ENCODE results near the gene MLPH.

The MLPH gene

GRCh38 chr2:237488901-237489860 is 2.1 kb downstream of the MLPH start:
- no peak for DNase-seq (ENCODE audit: extremely low spot score)
- ChIA-PET POLR2A (no interaction called here), CTCF (no interaction called here)
- TF ChIP-seq LEF1 (IDR thresholded peaks at IDR 0.05; ENCODE audit: borderline replicate concordance) (no peak), ZNF384 (IDR thresholded peaks at IDR 0.05) (no peak), CTBP1 (IDR thresholded peaks at IDR 0.05; ENCODE audit: borderline replicate concordance) (no peak), FOXA1 (IDR thresholded peaks at IDR 0.05) (no peak), ELF4 (IDR thresholded peaks at IDR 0.05) (no peak)

GRCh38 chr2:237490009-237490711 is 3.1 kb downstream of the MLPH start:
- CTCF ChIA-PET, result no interaction called here
- POLR2A ChIA-PET, result no interaction called here
- DNase-seq (ENCODE audit: extremely low spot score), result no peak
- no peak for TF ChIP-seq ELF4 (IDR thresholded peaks at IDR 0.05)
- no peak for TF ChIP-seq ZNF384 (IDR thresholded peaks at IDR 0.05)
- TF ChIP-seq ARNT (IDR thresholded peaks at IDR 0.05), result no peak
- no peak for TF ChIP-seq FOXM1 (IDR thresholded peaks at IDR 0.05; ENCODE audit: borderline replicate concordance)
- TF ChIP-seq BHLHE40 (IDR thresholded peaks at IDR 0.05; ENCODE audit: borderline replicate concordance), result no peak
- TF ChIP-seq L3MBTL2 (conservative IDR thresholded peaks at IDR 0.05), result no peak
- no peak for TF ChIP-seq CTBP1 (IDR thresholded peaks at IDR 0.05; ENCODE audit: borderline replicate concordance)
- no peak for TF ChIP-seq FOXA1 (IDR thresholded peaks at IDR 0.05)
- no peak for TF ChIP-seq FOXK2 (IDR thresholded peaks at IDR 0.05)
- TF ChIP-seq LEF1 (IDR thresholded peaks at IDR 0.05; ENCODE audit: borderline replicate concordance), result no peak
- no peak for TF ChIP-seq TARDBP (IDR thresholded peaks at IDR 0.05)
- no peak for TF ChIP-seq PKNOX1 (IDR thresholded peaks at IDR 0.05)
- TF ChIP-seq SUZ12 (IDR thresholded peaks at IDR 0.05), result no peak
- TF ChIP-seq HDGF (IDR thresholded peaks at IDR 0.05; ENCODE audit: borderline replicate concordance), result no peak
- TF ChIP-seq SP1 (IDR thresholded peaks at IDR 0.05), result no peak

- ChIA-PET CTCF (no interaction called here), POLR2A (no interaction called here)
- TF ChIP-seq NFRKB (IDR thresholded peaks at IDR 0.05), result no peak
- no peak for TF ChIP-seq CTBP1 (IDR thresholded peaks at IDR 0.05; ENCODE audit: borderline replicate concordance)
- TF ChIP-seq ARNT (IDR thresholded peaks at IDR 0.05), result no peak
- TF ChIP-seq TARDBP (IDR thresholded peaks at IDR 0.05), result no peak
- TF ChIP-seq FOXA1 (IDR thresholded peaks at IDR 0.05), result no peak
- no peak for TF ChIP-seq L3MBTL2 (conservative IDR thresholded peaks at IDR 0.05)
- no peak for TF ChIP-seq ELF4 (IDR thresholded peaks at IDR 0.05)
- TF ChIP-seq FOXK2 (IDR thresholded peaks at IDR 0.05), result no peak
- no peak for TF ChIP-seq PKNOX1 (IDR thresholded peaks at IDR 0.05)
- no peak for TF ChIP-seq ZNF384 (IDR thresholded peaks at IDR 0.05)
- TF ChIP-seq SUZ12 (IDR thresholded peaks at IDR 0.05), result no peak
- TF ChIP-seq HDGF (IDR thresholded peaks at IDR 0.05; ENCODE audit: borderline replicate concordance), result no peak
- TF ChIP-seq LEF1 (IDR thresholded peaks at IDR 0.05; ENCODE audit: borderline replicate concordance), result no peak
- no peak for TF ChIP-seq BHLHE40 (IDR thresholded peaks at IDR 0.05; ENCODE audit: borderline replicate concordance)
- no peak for DNase-seq (ENCODE audit: extremely low spot score)
Measured at GRCh38 chr2:237490795-237491194, 3.7 kb downstream of the MLPH start.

- DNase-seq (ENCODE audit: extremely low spot score), result no peak
- TF ChIP-seq L3MBTL2 (conservative IDR thresholded peaks at IDR 0.05), result no peak
- no peak for TF ChIP-seq FOXA1 (IDR thresholded peaks at IDR 0.05)
- no peak for TF ChIP-seq LEF1 (IDR thresholded peaks at IDR 0.05; ENCODE audit: borderline replicate concordance)
- TF ChIP-seq BHLHE40 (IDR thresholded peaks at IDR 0.05; ENCODE audit: borderline replicate concordance), result no peak
- TF ChIP-seq NFRKB (IDR thresholded peaks at IDR 0.05), result no peak
- no peak for TF ChIP-seq HDGF (IDR thresholded peaks at IDR 0.05; ENCODE audit: borderline replicate concordance)
- TF ChIP-seq ELF4 (IDR thresholded peaks at IDR 0.05), result no peak
- no peak for TF ChIP-seq ARNT (IDR thresholded peaks at IDR 0.05)
- TF ChIP-seq PKNOX1 (IDR thresholded peaks at IDR 0.05), result no peak
- no peak for TF ChIP-seq ZNF384 (IDR thresholded peaks at IDR 0.05)
- no peak for TF ChIP-seq SUZ12 (IDR thresholded peaks at IDR 0.05)
- TF ChIP-seq FOXK2 (IDR thresholded peaks at IDR 0.05), result no peak
- TF ChIP-seq TARDBP (IDR thresholded peaks at IDR 0.05), result no peak
- no peak for TF ChIP-seq SP1 (IDR thresholded peaks at IDR 0.05)
- no peak for TF ChIP-seq FOXM1 (IDR thresholded peaks at IDR 0.05; ENCODE audit: borderline replicate concordance)
- no peak for TF ChIP-seq CTBP1 (IDR thresholded peaks at IDR 0.05; ENCODE audit: borderline replicate concordance)
- CTCF ChIA-PET, result no interaction called here
- POLR2A ChIA-PET, result no interaction called here
Measured at GRCh38 chr2:237491515-237492118, 4.6 kb downstream of the MLPH start.

GRCh38 chr2:237492137-237492890 is 5.3 kb downstream of the MLPH start:
- ChIA-PET POLR2A (no interaction called here), CTCF (no interaction called here)
- DNase-seq (ENCODE audit: extremely low spot score), result no peak
- TF ChIP-seq L3MBTL2 (conservative IDR thresholded peaks at IDR 0.05), result no peak
- no peak for TF ChIP-seq SP1 (IDR thresholded peaks at IDR 0.05)
- TF ChIP-seq SUZ12 (IDR thresholded peaks at IDR 0.05), result no peak
- no peak for TF ChIP-seq HDGF (IDR thresholded peaks at IDR 0.05; ENCODE audit: borderline replicate concordance)
- no peak for TF ChIP-seq ARNT (IDR thresholded peaks at IDR 0.05)
- no peak for TF ChIP-seq FOXA1 (IDR thresholded peaks at IDR 0.05)
- TF ChIP-seq BHLHE40 (IDR thresholded peaks at IDR 0.05; ENCODE audit: borderline replicate concordance), result no peak
- TF ChIP-seq LEF1 (IDR thresholded peaks at IDR 0.05; ENCODE audit: borderline replicate concordance), result no peak
- no peak for TF ChIP-seq FOXM1 (IDR thresholded peaks at IDR 0.05; ENCODE audit: borderline replicate concordance)
- TF ChIP-seq FOXK2 (IDR thresholded peaks at IDR 0.05), result no peak
- no peak for TF ChIP-seq TARDBP (IDR thresholded peaks at IDR 0.05)
- no peak for TF ChIP-seq CTBP1 (IDR thresholded peaks at IDR 0.05; ENCODE audit: borderline replicate concordance)
- no peak for TF ChIP-seq PKNOX1 (IDR thresholded peaks at IDR 0.05)
- no peak for TF ChIP-seq ELF4 (IDR thresholded peaks at IDR 0.05)
- no peak for TF ChIP-seq NFRKB (IDR thresholded peaks at IDR 0.05)
